KMS-11 (cell line): ENCODE measurements around the gene AIF1.

Source experiments
- H2AFZ ChIP-seq: fragments of 200-600 bp; sonication (generic); 2 replicates; pipeline ENCODE4 v1.6.1; 2016; ENCODE audit warnings: antibody characterized with exemption, mixed run types, low read depth
- H3K27ac ChIP-seq: fragments of 200-600 bp; sonication (generic); 2 replicates; pipeline ENCODE4 v1.6.1; 2016; ENCODE audit warnings: mild to moderate bottlenecking, mixed run types
- H3K27me3 ChIP-seq: fragments of 200-600 bp; sonication (generic); 2 replicates; pipeline ENCODE4 v1.6.1; 2017; ENCODE audit warnings: mild to moderate bottlenecking, low read depth, mixed run types, moderate library complexity; ENCODE audit not compliant: insufficient read depth
- H3K36me3 ChIP-seq: fragments of 200-600 bp; sonication (generic); 2 replicates; pipeline ENCODE4 v1.6.1; 2017; ENCODE audit warnings: mild to moderate bottlenecking, mixed run types; ENCODE audit not compliant: insufficient read depth
- H3K4me1 ChIP-seq: fragments of 200-600 bp; sonication (generic); 2 replicates; pipeline ENCODE4 v1.6.1; 2016; ENCODE audit warnings: mild to moderate bottlenecking, low read depth, mixed run types; ENCODE audit not compliant: poor library complexity, severe bottlenecking
- H3K4me2 ChIP-seq: fragments of 200-600 bp; sonication (generic); 2 replicates; pipeline ENCODE4 v1.7.0; 2016; ENCODE audit warnings: mild to moderate bottlenecking, mixed run types
- H3K4me3 ChIP-seq: fragments of 200-600 bp; sonication (generic); IDR thresholded peaks from 2 replicates; pipeline ENCODE4 v1.6.1; 2017; ENCODE audit warnings: low read depth, low read length, mixed read lengths; ENCODE audit not compliant: insufficient read depth
- H3K79me2 ChIP-seq: fragments of 200-600 bp; sonication (generic); 2 replicates; pipeline ENCODE4 v1.6.1; 2016; ENCODE audit warnings: low read depth, mixed run types; ENCODE audit not compliant: insufficient read depth
- H3K9ac ChIP-seq: fragments of 200-600 bp; sonication (generic); 2 replicates; pipeline ENCODE4 v1.6.1; 2016; ENCODE audit warnings: mild to moderate bottlenecking, mixed run types
- H4K20me1 ChIP-seq: fragments of 200-600 bp; sonication (generic); 2 replicates; pipeline ENCODE4 v1.6.1; 2016; ENCODE audit warnings: mild to moderate bottlenecking, mixed run types; ENCODE audit not compliant: insufficient read depth
- CTCF ChIP-seq: fragments of 200-600 bp; sonication (generic); conservative IDR thresholded peaks from 2 replicates; pipeline ENCODE4 v1.6.1; 2017; ENCODE audit warnings: low read depth, mild to moderate bottlenecking, antibody characterized with exemption, low read length, moderate library complexity, mixed read lengths

Gene AIF1

GRCh38 chr6:31592396-31592771 is 22.6 kb upstream of the AIF1 start:
- Histone ChIP-seq H3K4me2 (no peak overlapping the region), H3K4me3 (no peak overlapping the region), H4K20me1 (no peaks in the 10 kb centered on the region), H3K27ac (no peak overlapping the region), H3K27me3 (peaks cover 5% of the 10 kb centered on the region; the same call in 1 of the 2 replicates), H2AFZ (no peak overlapping the region), H3K36me3 (no peaks in the 10 kb centered on the region), H3K79me2 (no peaks in the 10 kb centered on the region), H3K4me1 (peaks cover 7% of the 10 kb centered on the region), H3K9ac (no peak overlapping the region)
- no peak for TF ChIP-seq CTCF

GRCh38 chr6:31597006-31597405 is 18.0 kb upstream of the AIF1 start:
- peak; percentile 45; the same call in 1 of the 2 replicates for TF ChIP-seq CTCF
- Histone ChIP-seq H3K36me3 (no peaks in the 10 kb centered on the region), H3K27ac (no peak overlapping the region), H3K79me2 (no peaks in the 10 kb centered on the region), H3K27me3 (no peaks in the 10 kb centered on the region), H3K4me3 (no peak overlapping the region), H3K9ac (no peak overlapping the region), H3K4me1 (no peaks in the 10 kb centered on the region), H4K20me1 (no peaks in the 10 kb centered on the region), H3K4me2 (no peak overlapping the region), H2AFZ (no peak overlapping the region)

- H3K4me1 ChIP-seq, result no peaks in the 10 kb centered on the region
- H3K9ac ChIP-seq, result no peak overlapping the region
- H3K27me3 ChIP-seq, result no peaks in the 10 kb centered on the region
- H3K4me3 ChIP-seq, result no peak overlapping the region
- no peak overlapping the region for H2AFZ ChIP-seq
- TF ChIP-seq CTCF, result no peak
- no peaks in the 10 kb centered on the region for H4K20me1 ChIP-seq
- no peaks in the 10 kb centered on the region for H3K79me2 ChIP-seq
- H3K27ac ChIP-seq, result no peak overlapping the region
- H3K4me2 ChIP-seq, result no peak overlapping the region
- no peaks in the 10 kb centered on the region for H3K36me3 ChIP-seq
Observed at GRCh38 chr6:31607317-31607716, 7.7 kb upstream of the AIF1 start.

- Histone ChIP-seq H3K9ac (no peak overlapping the region), H4K20me1 (no peaks in the 10 kb centered on the region), H3K27me3 (no peaks in the 10 kb centered on the region), H3K79me2 (no peaks in the 10 kb centered on the region), H2AFZ (no peak overlapping the region), H3K4me3 (no peak overlapping the region), H3K4me1 (no peaks in the 10 kb centered on the region), H3K36me3 (no peaks in the 10 kb centered on the region), H3K4me2 (no peak overlapping the region), H3K27ac (no peak overlapping the region)
- no peak for TF ChIP-seq CTCF
Observed at GRCh38 chr6:31609519-31610406, 5.3 kb upstream of the AIF1 start.
